Mammary epithelial cell (primary cell): ENCODE data around the gene MED14.

Experiments used
- CTCF ChIP-seq, 2 donors: IDR thresholded peaks in 1 of 2; conservative IDR thresholded peaks in 1 of 2; 2 replicates each; pipeline ENCODE4 v1.5.1; 2011 to 2012; ENCODE audit warnings: inconsistent platforms in 2 of 2, low read length in 2 of 2, mild to moderate bottlenecking in 2 of 2, control low read depth in 1 of 2, low read depth in 1 of 2; ENCODE audit not compliant: insufficient read depth in 1 of 2; ENCODE audit errors: extremely low read depth in 1 of 2
- EZH2 ChIP-seq: IDR thresholded peaks from 2 replicates; pipeline ENCODE4 v1.6.1; 2012; ENCODE audit warnings: low read length, inconsistent platforms, borderline replicate concordance

- TF ChIP-seq CTCF (conservative IDR thresholded peaks at IDR 0.05 in 1 of 2, IDR thresholded peaks at IDR 0.05 in 1 of 2; ENCODE audit: extremely low read depth in 1 of 2, insufficient read depth in 1 of 2, low read depth in 1 of 2, low read length in 2 of 2): no peak
- no peak for TF ChIP-seq EZH2
Measured at GRCh38 chrX:40773188-40773587, 37.8 kb upstream of the MED14 start.
